Neural progenitor cell (in vitro differentiated cells): ENCODE results near the gene PCNT.

Experiments used
- EZH2 ChIP-seq: fragments of 200-600 bp; sonication (generic); IDR thresholded peaks from 2 replicates; pipeline ENCODE4 v1.6.1; 2017; ENCODE audit warnings: antibody characterized with exemption, mild to moderate bottlenecking, moderate library complexity
- EZH2phosphoT487 ChIP-seq: fragments of 200-600 bp; sonication (generic); IDR thresholded peaks from 2 replicates; pipeline ENCODE4 v1.6.1; 2017; ENCODE audit warnings: antibody characterized with exemption
- TF ChIP-seq, protein P1 (sequence below): fragments of 200-600 bp; sonication (generic); IDR thresholded peaks from 2 replicates; pipeline ENCODE4 v1.5.1; 2017; ENCODE audit warnings: antibody characterized with exemption, mild to moderate bottlenecking

DNA sequence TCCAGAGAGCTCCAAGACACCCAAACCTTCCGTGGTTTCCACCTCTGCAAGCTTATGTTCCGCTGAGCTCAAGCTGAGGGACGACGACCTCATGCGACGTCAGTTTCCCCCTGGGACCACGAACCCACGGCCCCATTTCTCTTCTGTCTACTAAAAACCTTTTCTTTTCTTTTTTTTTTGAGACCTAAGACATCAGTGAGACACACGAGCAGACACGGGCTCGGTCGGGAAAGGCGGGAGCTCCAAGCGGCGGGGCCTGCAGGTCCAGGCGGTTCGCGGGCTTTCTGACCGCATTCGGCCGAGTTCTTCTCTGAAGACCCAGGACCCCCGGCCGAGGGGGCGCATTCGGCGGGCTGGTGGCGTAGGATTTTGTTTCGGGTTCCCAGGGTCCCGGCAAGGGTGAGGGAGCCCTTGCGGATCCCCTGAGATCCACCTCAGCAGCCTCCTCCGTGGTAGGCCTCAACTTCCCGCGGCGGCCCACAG, 688 bp upstream of the PCNT start:
- TF ChIP-seq, protein P1, sequence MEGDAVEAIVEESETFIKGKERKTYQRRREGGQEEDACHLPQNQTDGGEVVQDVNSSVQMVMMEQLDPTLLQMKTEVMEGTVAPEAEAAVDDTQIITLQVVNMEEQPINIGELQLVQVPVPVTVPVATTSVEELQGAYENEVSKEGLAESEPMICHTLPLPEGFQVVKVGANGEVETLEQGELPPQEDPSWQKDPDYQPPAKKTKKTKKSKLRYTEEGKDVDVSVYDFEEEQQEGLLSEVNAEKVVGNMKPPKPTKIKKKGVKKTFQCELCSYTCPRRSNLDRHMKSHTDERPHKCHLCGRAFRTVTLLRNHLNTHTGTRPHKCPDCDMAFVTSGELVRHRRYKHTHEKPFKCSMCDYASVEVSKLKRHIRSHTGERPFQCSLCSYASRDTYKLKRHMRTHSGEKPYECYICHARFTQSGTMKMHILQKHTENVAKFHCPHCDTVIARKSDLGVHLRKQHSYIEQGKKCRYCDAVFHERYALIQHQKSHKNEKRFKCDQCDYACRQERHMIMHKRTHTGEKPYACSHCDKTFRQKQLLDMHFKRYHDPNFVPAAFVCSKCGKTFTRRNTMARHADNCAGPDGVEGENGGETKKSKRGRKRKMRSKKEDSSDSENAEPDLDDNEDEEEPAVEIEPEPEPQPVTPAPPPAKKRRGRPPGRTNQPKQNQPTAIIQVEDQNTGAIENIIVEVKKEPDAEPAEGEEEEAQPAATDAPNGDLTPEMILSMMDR = no peak
- TF ChIP-seq EZH2 = no peak
- no peak for TF ChIP-seq EZH2phosphoT487
